ENCODE results near the gene FGF12. TPM values are rescaled to one million over a fixed set of nuclear protein-coding genes. Genes with fewer than 3 reads are reported as not detected.

The FGF12 gene
- total RNA-seq, 1 experiment from 2014 or later = 0.51 TPM

DNA sequence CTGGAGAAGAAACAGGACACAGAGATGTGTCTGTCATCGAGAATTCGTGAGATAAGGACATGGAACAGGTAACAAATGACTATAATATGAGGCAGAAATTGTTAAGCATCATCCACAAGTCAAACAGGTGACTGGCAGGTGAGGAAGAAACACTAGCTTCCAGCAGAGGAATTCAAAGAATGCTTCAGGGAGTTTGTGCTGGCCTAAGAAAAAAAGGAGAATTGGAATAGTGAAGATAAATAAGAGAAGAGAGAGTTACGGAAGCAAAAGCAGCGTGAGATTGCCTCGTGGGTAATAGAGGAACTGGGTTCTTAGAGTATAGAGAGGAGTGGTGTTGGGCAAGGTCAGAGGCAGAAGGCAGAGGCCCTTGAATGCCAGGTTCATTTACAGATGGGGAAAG, 22.9 kb upstream of the FGF12 start:
- in situ Hi-C loops (cut with HindIII; ENCODE audit: low pct_unique_long_range_greater_than_20kb, low sequenced_read_pairs) = no loop called here
- intact Hi-C loops (cut with micrococcal nuclease; ENCODE audit: unreplicated experiment) = no loop called here
- Histone ChIP-seq H3K27me3 (ENCODE audit: control insufficient read depth, insufficient read depth, low read length) (no peaks in the 10 kb centered on the region), H3K4me1 (ENCODE audit: control insufficient read depth, insufficient read depth, low read length) (no peaks in the 10 kb centered on the region), H3K9me3 (ENCODE audit: control insufficient read depth, insufficient read depth, low read depth, low read length) (no peaks in the 10 kb centered on the region), H3K36me3 (ENCODE audit: control insufficient read depth, insufficient read depth, low read length) (no peaks in the 10 kb centered on the region), H3K4me3 (ENCODE audit: low read depth in 2 of 2, low read length in 2 of 2) (no peak overlapping the region), H3K27ac (ENCODE audit: low read length) (no peak overlapping the region)
- CTCF ChIA-PET = no interaction called here
- ATAC-seq (no peak), DNase-seq (ENCODE audit: low read depth, low spot score) (no peak)
- POLR2A ChIA-PET = no interaction called here
- TF ChIP-seq SIN3A (IDR thresholded peaks at IDR 0.05; ENCODE audit: borderline replicate concordance, insufficient read depth, low read depth, low read length) (no peak), TCF7L2 (IDR thresholded peaks at IDR 0.05; ENCODE audit: low read depth, low read length) (no peak), POLR2AphosphoS5 (IDR thresholded peaks at IDR 0.05; ENCODE audit: low read depth, low read length) (no peak)
- TF ChIP-seq, protein P1, sequence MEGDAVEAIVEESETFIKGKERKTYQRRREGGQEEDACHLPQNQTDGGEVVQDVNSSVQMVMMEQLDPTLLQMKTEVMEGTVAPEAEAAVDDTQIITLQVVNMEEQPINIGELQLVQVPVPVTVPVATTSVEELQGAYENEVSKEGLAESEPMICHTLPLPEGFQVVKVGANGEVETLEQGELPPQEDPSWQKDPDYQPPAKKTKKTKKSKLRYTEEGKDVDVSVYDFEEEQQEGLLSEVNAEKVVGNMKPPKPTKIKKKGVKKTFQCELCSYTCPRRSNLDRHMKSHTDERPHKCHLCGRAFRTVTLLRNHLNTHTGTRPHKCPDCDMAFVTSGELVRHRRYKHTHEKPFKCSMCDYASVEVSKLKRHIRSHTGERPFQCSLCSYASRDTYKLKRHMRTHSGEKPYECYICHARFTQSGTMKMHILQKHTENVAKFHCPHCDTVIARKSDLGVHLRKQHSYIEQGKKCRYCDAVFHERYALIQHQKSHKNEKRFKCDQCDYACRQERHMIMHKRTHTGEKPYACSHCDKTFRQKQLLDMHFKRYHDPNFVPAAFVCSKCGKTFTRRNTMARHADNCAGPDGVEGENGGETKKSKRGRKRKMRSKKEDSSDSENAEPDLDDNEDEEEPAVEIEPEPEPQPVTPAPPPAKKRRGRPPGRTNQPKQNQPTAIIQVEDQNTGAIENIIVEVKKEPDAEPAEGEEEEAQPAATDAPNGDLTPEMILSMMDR (IDR thresholded peaks at IDR 0.05) = no peak
- TF ChIP-seq, protein P2, sequence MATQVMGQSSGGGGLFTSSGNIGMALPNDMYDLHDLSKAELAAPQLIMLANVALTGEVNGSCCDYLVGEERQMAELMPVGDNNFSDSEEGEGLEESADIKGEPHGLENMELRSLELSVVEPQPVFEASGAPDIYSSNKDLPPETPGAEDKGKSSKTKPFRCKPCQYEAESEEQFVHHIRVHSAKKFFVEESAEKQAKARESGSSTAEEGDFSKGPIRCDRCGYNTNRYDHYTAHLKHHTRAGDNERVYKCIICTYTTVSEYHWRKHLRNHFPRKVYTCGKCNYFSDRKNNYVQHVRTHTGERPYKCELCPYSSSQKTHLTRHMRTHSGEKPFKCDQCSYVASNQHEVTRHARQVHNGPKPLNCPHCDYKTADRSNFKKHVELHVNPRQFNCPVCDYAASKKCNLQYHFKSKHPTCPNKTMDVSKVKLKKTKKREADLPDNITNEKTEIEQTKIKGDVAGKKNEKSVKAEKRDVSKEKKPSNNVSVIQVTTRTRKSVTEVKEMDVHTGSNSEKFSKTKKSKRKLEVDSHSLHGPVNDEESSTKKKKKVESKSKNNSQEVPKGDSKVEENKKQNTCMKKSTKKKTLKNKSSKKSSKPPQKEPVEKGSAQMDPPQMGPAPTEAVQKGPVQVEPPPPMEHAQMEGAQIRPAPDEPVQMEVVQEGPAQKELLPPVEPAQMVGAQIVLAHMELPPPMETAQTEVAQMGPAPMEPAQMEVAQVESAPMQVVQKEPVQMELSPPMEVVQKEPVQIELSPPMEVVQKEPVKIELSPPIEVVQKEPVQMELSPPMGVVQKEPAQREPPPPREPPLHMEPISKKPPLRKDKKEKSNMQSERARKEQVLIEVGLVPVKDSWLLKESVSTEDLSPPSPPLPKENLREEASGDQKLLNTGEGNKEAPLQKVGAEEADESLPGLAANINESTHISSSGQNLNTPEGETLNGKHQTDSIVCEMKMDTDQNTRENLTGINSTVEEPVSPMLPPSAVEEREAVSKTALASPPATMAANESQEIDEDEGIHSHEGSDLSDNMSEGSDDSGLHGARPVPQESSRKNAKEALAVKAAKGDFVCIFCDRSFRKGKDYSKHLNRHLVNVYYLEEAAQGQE (IDR thresholded peaks at IDR 0.05; ENCODE audit: insufficient read depth in 1 of 2, low read depth in 2 of 2, low read length in 1 of 2) = no peak
- BruUV-seq (replicated peaks) = no TSS peak

DNA sequence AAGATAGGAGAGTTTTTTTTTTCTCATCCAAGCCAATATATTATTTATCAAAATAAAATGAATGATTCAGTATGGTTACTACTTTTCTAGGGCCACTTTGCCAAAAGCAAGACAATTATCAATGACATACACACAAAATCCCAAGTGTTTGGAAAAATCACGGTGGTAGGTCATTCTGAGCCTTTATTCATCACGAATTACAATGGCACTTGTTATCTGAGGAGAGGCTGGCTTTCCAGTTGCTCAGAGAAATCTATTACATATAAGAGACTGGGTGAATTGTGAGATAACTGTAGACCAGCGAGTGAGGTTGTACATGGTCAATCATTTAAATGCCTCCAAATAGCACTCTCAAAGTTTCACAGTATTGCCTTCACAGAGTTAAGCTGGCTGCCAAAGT, 20.4 kb upstream of the FGF12 start:
- ChIA-PET POLR2A (no interaction called here), CTCF (no interaction called here)
- no peak overlapping the region for H3K27ac ChIP-seq (ENCODE audit: low read length)
- BruUV-seq (replicated peaks) = no TSS peak
- DNase-seq (ENCODE audit: low read depth, low spot score) (no peak), ATAC-seq (no peak)
- H3K36me3 ChIP-seq (ENCODE audit: control insufficient read depth, insufficient read depth, low read length) = no peaks in the 10 kb centered on the region
- H3K4me3 ChIP-seq (ENCODE audit: low read depth in 2 of 2, low read length in 2 of 2) = no peak overlapping the region
- H3K27me3 ChIP-seq (ENCODE audit: control insufficient read depth, insufficient read depth, low read length) = no peaks in the 10 kb centered on the region
- TF ChIP-seq POLR2AphosphoS5 (IDR thresholded peaks at IDR 0.05; ENCODE audit: low read depth, low read length) (no peak), TCF7L2 (IDR thresholded peaks at IDR 0.05; ENCODE audit: low read depth, low read length) (no peak), SIN3A (IDR thresholded peaks at IDR 0.05; ENCODE audit: borderline replicate concordance, insufficient read depth, low read depth, low read length) (no peak)
- TF ChIP-seq, protein P2 (IDR thresholded peaks at IDR 0.05; ENCODE audit: insufficient read depth in 1 of 2, low read depth in 2 of 2, low read length in 1 of 2) = no peak
- TF ChIP-seq, protein P1 (IDR thresholded peaks at IDR 0.05) = no peak
- in situ Hi-C loops (cut with HindIII; ENCODE audit: low pct_unique_long_range_greater_than_20kb, low sequenced_read_pairs) = no loop called here
- no peaks in the 10 kb centered on the region for H3K9me3 ChIP-seq (ENCODE audit: control insufficient read depth, insufficient read depth, low read depth, low read length)
- H3K4me1 ChIP-seq (ENCODE audit: control insufficient read depth, insufficient read depth, low read length) = no peaks in the 10 kb centered on the region
- intact Hi-C loops (cut with micrococcal nuclease; ENCODE audit: unreplicated experiment) = no loop called here

Measured in Panc1 (cell line).